ENCODE results near the gene PHETA1. TPM values are rescaled to one million over a fixed set of nuclear protein-coding genes. Genes with fewer than 3 reads are reported as not detected.

The PHETA1 gene
- polyA plus RNA-seq, 1 of the 3 experiments (the other 2 are of a cell fraction), result 7.3 TPM

- Histone ChIP-seq H3K27me3 (ENCODE audit: insufficient read depth) (no peaks in the 10 kb centered on the region), H3F3A (replicated peaks; ENCODE audit: insufficient read depth) (no peaks in the 10 kb centered on the region), H3K27ac (ENCODE audit: low read depth in 2 of 2, low read length in 1 of 2) (no peak overlapping the region), H2AFZ (ENCODE audit: low read depth) (no peak overlapping the region), H3K79me2 (ENCODE audit: insufficient read depth) (no peaks in the 10 kb centered on the region), H3K4me3 (ENCODE audit: low read depth in 2 of 2, low read length in 1 of 2) (no peak overlapping the region), H3K9ac (no peak overlapping the region), H4K20me1 (ENCODE audit: insufficient read depth) (no peaks in the 10 kb centered on the region), H3K4me1 (ENCODE audit: control insufficient read depth in 1 of 2, insufficient read depth in 2 of 2, low read depth in 1 of 2, low read length in 1 of 2) (no peaks in the 10 kb centered on the region), H3K4me2 (no peak overlapping the region), H3K36me3 (replicated peaks in 1 of 2; ENCODE audit: control insufficient read depth in 1 of 2, insufficient read depth in 2 of 2, low read length in 1 of 2) (no peaks in the 10 kb centered on the region), H3K9me3 (no peaks in the 10 kb centered on the region), H3K9me2 (no peaks in the 10 kb centered on the region)
- no peak for DNase-seq
- WGBS (ENCODE audit: low lambda C conversion rate), result 61% methylated on average over 9 of the region's 9 CpGs
- POLR2A ChIA-PET, result interaction anchor here (0.7 kb wide), 1 partner anchor 676 kb away, joined by 4 read pairs; no protein-coding TSS in a partner anchor
- CTCF ChIA-PET, result interaction anchor here (0.7 to 0.9 kb wide), 2 partner anchors 21 to 214 kb away, joined by 3 read pairs; no protein-coding TSS in a partner anchor
- TF ChIP-seq ZBTB33 (IDR thresholded peaks at IDR 0.05; ENCODE audit: borderline replicate concordance, low read depth) (no peak), TAF1 (IDR thresholded peaks at IDR 0.05; ENCODE audit: borderline replicate concordance, low read depth, low read length) (no peak), RCOR1 (IDR thresholded peaks at IDR 0.05; ENCODE audit: low read length) (no peak), RAD21 (IDR thresholded peaks at IDR 0.05; ENCODE audit: low read length) (no peak), PBX3 (IDR thresholded peaks at IDR 0.05) (no peak), MXI1 (IDR thresholded peaks at IDR 0.05; ENCODE audit: low read depth, low read length) (no peak), REST (IDR thresholded peaks at IDR 0.05; ENCODE audit: low read depth, low read length) (no peak), GATA2 (CRISPR knock-in tag; IDR thresholded peaks at IDR 0.05) (no peak), USF1 (IDR thresholded peaks at IDR 0.05; ENCODE audit: borderline replicate concordance, low read depth) (no peak), EZH2phosphoT487 (IDR thresholded peaks at IDR 0.05; ENCODE audit: borderline replicate concordance, low read depth) (no peak), NFIC (IDR thresholded peaks at IDR 0.05; ENCODE audit: borderline replicate concordance) (no peak), JUND (IDR thresholded peaks at IDR 0.05) (no peak), YY1 (IDR thresholded peaks at IDR 0.05; ENCODE audit: low read depth) (no peak), NRF1 (IDR thresholded peaks at IDR 0.05; ENCODE audit: low read depth, low read length) (no peak)
Measured at GRCh38 chr12:111352296-111352993, 16.4 kb downstream of the PHETA1 start.
